Fibroblast of the conjunctiva (primary cell): Measurements from ENCODE around the gene BBS1.
"Not testable (repeated sequence)": the region's sequence is repeated elsewhere in the genome, so short reads cannot be mapped to it uniquely, and the experiment has no call there.

Experiments used
- DNase-seq: peaks from one replicate; pipeline ENCODE4 v3.0.0-alpha.2; 2010; ENCODE audit warnings: low read depth

Gene BBS1

DNA sequence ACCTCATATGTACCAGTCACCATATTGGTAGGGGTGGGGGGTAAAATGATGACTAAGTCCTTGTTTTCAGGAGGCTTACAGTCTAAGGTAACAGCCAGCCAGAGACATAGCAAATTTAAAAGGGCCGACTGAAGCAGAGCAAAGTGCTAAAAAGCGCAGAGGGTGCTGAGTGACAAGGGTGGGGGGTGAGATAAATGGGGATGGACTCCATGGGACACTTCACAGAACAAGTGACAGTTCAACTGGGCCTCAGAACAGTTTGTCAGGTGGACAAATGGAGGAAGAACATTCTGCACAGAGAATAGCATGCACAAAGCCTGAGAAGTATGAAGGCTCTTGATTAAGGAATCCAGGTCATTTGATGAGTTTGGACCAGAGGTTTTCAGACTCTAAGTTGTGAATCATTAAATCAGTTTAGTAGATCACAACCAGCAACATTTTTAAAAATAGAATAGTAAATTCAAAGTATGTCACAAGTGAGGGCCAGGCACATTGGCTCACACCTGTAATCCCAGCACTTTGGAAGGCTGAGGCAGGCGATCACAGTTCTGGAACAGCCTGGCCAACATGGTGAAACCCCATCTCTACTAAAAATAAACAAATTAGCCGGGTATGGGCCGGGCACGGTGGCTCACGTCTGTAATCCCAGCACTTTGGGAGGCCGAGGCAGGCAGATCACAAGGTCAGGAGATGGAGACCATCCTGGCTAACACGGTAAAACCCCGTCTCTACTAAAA, 14.0 kb downstream of the BBS1 start:
- DNase-seq, result no peak

GRCh38 chr11:66529069-66529468, 18.6 kb downstream of the BBS1 start:
- DNase-seq, result no peak

- DNase-seq, result no peak
These were observed 19.2 kb downstream of the BBS1 start for GRCh38 chr11:66529655-66530054.

- DNase-seq, result no peak
These were observed 20.7 kb downstream of the BBS1 start for GRCh38 chr11:66530927-66531709.

- no peak for DNase-seq
These were observed 21.4 kb downstream of the BBS1 start for GRCh38 chr11:66531841-66532240.

GRCh38 chr11:66532784-66533183, 22.3 kb downstream of the BBS1 start:
- DNase-seq, result no peak

- no peak for DNase-seq
These were observed 28.9 kb downstream of the BBS1 start for GRCh38 chr11:66539170-66539869.

GRCh38 chr11:66539870-66540213, 29.4 kb downstream of the BBS1 start:
- no peak for DNase-seq

DNA sequence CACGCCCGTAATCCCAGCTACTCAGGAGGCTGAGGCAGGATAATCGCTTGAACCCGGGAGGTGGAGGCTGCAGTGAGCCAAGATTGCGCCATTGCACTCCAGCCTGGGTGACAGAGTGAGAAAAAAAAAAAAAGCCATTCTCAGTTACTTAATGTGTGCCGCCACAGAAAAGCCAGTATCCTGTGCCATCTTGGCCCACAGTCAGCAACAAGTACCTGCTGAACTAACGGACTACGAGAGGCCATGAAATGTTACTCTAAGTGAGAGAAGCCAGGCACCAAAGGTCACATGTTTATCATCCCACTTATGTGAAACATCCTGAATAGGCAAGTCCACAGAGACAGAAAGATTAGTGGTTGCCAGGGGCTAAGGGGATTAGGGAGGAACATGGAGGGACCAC, 30.2 kb downstream of the BBS1 start:
- not testable (repeated sequence) for DNase-seq

- DNase-seq, result no peak
These were observed 31.5 kb downstream of the BBS1 start for GRCh38 chr11:66541892-66542291.

- no peak for DNase-seq
These were observed 31.9 kb downstream of the BBS1 start for GRCh38 chr11:66542362-66542761.

GRCh38 chr11:66543263-66544107, 33.0 kb downstream of the BBS1 start:
- DNase-seq, result peak; percentile 12

DNA sequence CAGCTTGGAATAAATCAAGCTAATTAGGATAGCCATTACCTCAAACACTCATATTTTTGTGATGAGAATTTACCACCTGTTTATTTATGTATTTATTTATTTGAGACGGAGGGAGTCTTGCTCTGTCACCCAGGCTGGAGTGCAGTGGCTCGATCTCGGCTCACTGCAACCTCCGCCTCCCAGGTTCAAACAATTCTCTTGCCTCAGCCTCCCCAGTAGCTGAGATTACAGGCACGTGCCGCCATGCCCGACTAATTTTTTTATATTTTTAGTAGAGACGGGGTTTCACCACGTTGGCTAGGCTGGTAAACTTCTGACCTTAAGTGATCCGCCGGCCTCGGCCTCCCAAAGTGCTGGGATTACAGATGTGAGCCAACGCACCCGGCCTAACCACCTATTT, 34.5 kb downstream of the BBS1 start:
- DNase-seq, result not testable (repeated sequence)

GRCh38 chr11:66545701-66546367, 35.4 kb downstream of the BBS1 start, which contains the start of gene ZDHHC24:
ZDHHC24 (minus strand) TSS chr11:66546048; CDS start chr11:66546003, 45 bp downstream.
- peak; percentile 94 for DNase-seq

- no peak for DNase-seq
These were observed 36.0 kb downstream of the BBS1 start, which contains the start of gene ACTN3 for GRCh38 chr11:66546368-66546965. ACTN3 (plus strand) TSS chr11:66546903; CDS start chr11:66546938, 35 bp downstream.

DNA sequence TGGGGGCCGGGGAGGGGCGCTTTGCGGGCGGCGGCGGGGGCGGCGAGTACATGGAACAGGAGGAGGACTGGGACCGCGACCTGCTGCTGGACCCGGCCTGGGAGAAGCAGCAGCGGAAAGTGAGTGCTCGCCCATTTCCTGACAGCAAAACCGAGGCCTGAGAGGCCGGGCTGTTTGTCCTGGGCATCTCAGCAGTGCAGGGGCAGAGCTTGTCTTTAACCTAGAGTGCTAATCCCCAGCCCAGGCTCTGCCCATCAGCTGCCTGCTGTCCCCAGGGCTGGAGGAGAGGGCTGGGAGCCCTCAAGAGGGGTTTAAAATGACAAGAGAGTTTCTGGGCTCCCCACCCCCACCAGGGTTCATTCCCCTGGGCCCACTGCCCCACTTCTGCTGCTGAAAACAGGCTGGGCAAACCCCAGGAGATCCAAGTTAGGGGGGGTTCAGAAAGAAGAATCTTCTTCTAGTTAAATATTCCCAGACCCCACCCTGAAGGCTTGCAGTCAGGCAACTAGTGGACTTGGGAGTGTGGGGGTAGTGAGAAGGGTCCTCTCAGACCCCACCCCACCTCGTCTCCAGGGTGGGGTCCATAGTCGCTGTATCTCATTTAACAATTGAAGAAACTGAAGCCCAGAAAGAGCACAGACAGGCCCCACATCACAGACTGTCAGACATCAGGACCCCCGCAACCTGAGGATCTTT, 36.7 kb downstream of the BBS1 start:
- DNase-seq, result no peak

DNA sequence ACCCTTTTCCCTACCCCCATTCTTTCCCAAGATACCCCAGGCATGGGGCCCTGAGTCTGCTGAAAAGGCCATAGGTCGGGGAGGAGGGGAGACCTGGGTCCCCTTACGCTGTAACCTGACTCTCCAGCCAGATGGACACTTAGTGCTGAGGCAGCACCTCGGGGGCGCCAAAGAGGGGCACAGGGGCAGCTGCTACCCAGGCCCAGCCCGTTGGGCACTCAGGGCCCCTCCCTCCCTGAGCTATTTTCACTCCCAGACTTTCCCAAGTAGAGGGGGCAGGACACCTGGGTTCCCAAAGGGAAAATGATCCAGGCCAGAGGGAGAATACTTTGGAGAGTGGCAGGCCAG, 37.2 kb downstream of the BBS1 start:
- no peak for DNase-seq

DNA sequence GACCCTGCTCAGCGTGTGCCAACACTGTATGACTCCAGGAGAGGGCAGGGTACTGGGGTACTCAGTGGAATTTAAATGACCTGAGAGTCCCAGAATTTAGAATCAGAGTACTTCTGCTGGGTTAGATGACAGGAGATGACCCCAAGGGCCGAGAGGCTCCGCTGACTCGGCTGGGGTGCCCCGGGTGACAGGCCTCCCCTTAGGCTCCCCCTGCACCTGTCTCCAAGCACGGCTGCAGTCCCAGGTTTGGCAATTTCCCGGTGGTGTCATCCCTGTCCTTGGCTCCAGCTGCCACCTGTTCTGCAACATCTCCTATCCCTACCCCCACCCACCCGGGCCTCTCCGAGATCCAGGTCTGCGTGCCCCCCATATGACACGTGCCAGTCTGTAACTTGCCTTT, 37.6 kb downstream of the BBS1 start:
- no peak for DNase-seq

- DNase-seq, result no peak
These were observed 38.6 kb downstream of the BBS1 start for GRCh38 chr11:66548774-66549630.
